HEK293 (cell line): ENCODE measurements around the gene NKAP.

Experiments used
- CTCF ChIA-PET: fragments of 350-600 bp; formaldehyde crosslinking; extraction: SDS; loops from one replicate; lab custom pipeline; 2021; ENCODE audit warnings: antibody characterized with exemption; lab: Yijun Ruan, JAX
- POLR2A ChIA-PET: fragments of 300-600 bp; formaldehyde crosslinking; extraction: SDS; loops from one replicate; lab custom pipeline; 2020; ENCODE audit warnings: antibody characterized with exemption, inconsistent platforms; lab: Yijun Ruan, JAX
- H3K27ac ChIP-seq: fragments of 200-500 bp; sonication (Bioruptor generic); 2 replicates; pipeline ENCODE4 v1.5.1; 2014; ENCODE audit warnings: low read depth, low read length, control low read depth, inconsistent platforms; ENCODE audit errors: extremely low read depth
- H3K36me3 ChIP-seq, 2 experiments: fragments of 200-500 bp in 1 of 2; sonication (Bioruptor generic) in 1 of 2; 1 replicate in 1 of 2; 2 replicates in 1 of 2; pipeline ENCODE4 v1.5.1; 2014 to 2017; ENCODE audit warnings: inconsistent platforms in 2 of 2, low read length in 2 of 2; ENCODE audit not compliant: control insufficient read depth in 2 of 2, insufficient read depth in 1 of 2
- H3K4me1 ChIP-seq: fragments of 200-500 bp; sonication (Bioruptor generic); 2 replicates; pipeline ENCODE4 v1.5.1; 2014; ENCODE audit warnings: mild to moderate bottlenecking, low read length, inconsistent platforms; ENCODE audit not compliant: control insufficient read depth, insufficient read depth
- H3K4me3 ChIP-seq: 2 replicates; pipeline ENCODE4 v1.5.1; 2011; ENCODE audit warnings: low read depth, mild to moderate bottlenecking, control low read depth, low read length, moderate library complexity
- H3K9me3 ChIP-seq: fragments of 200-500 bp; sonication (Bioruptor generic); 2 replicates; pipeline ENCODE4 v1.5.1; 2014; ENCODE audit warnings: low read depth, low read length, inconsistent platforms; ENCODE audit not compliant: control insufficient read depth, insufficient read depth
- KLF1 ChIP-seq: fragments of 450-650 bp; formaldehyde crosslinking; IDR thresholded peaks from 2 replicates; pipeline ENCODE4 v1.5.1; 2016; ENCODE audit warnings: missing biosample characterization, missing genetic modification characterization
- SCRT2 ChIP-seq: fragments of 450-650 bp; formaldehyde crosslinking; IDR thresholded peaks from 2 replicates; pipeline ENCODE4 v1.5.1; 2016; ENCODE audit warnings: missing biosample characterization, missing genetic modification characterization
- ZNF114 ChIP-seq: fragments of 450-650 bp; formaldehyde crosslinking; IDR thresholded peaks from 2 replicates; pipeline ENCODE4 v1.5.0; 2017; ENCODE audit warnings: missing biosample characterization, missing genetic modification characterization
- ZNF121 ChIP-seq: fragments of 450-650 bp; formaldehyde crosslinking; IDR thresholded peaks from 2 replicates; pipeline ENCODE4 v1.5.1; 2016; ENCODE audit warnings: missing biosample characterization, missing genetic modification characterization
- ZNF184 ChIP-seq: fragments of 450-650 bp; IDR thresholded peaks from 2 replicates; pipeline ENCODE4 v1.5.1; 2018; ENCODE audit warnings: missing biosample characterization, mild to moderate bottlenecking, missing genetic modification characterization
- ZNF311 ChIP-seq: fragments of 450-650 bp; formaldehyde crosslinking; IDR thresholded peaks from 2 replicates; pipeline ENCODE4 v1.5.1; 2017; ENCODE audit warnings: missing biosample characterization, missing genetic modification characterization, borderline replicate concordance
- ZNF555 ChIP-seq: fragments of 450-650 bp; formaldehyde crosslinking; conservative IDR thresholded peaks from 2 replicates; pipeline ENCODE4 v1.5.1; 2017; ENCODE audit warnings: missing biosample characterization, mild to moderate bottlenecking, missing genetic modification characterization, inconsistent platforms
- ZNF600 ChIP-seq: fragments of 450-650 bp; formaldehyde crosslinking; IDR thresholded peaks from 2 replicates; pipeline ENCODE4 v1.5.1; 2016; ENCODE audit warnings: missing biosample characterization, missing genetic modification characterization
- ZNF621 ChIP-seq: fragments of 450-650 bp; formaldehyde crosslinking; IDR thresholded peaks from 2 replicates; pipeline ENCODE4 v1.5.1; 2017; ENCODE audit warnings: missing biosample characterization, missing genetic modification characterization
- ZNF660 ChIP-seq: fragments of 450-650 bp; IDR thresholded peaks from 2 replicates; pipeline ENCODE4 v1.5.1; 2018; ENCODE audit warnings: missing biosample characterization, mild to moderate bottlenecking, missing genetic modification characterization
- TF ChIP-seq, protein P1 (sequence below): fragments of 450-650 bp; formaldehyde crosslinking; conservative IDR thresholded peaks from 2 replicates; pipeline ENCODE4 v1.5.1; 2016; ENCODE audit warnings: low read depth, missing biosample characterization, missing genetic modification characterization
- TF ChIP-seq, protein P2 (sequence below): fragments of 450-650 bp; formaldehyde crosslinking; IDR thresholded peaks from 2 replicates; pipeline ENCODE4 v1.5.1; 2016; ENCODE audit warnings: missing biosample characterization, missing genetic modification characterization
- TF ChIP-seq, protein P3 (sequence below): fragments of 450-650 bp; formaldehyde crosslinking; IDR thresholded peaks from 2 replicates; pipeline ENCODE4 v1.5.1; 2016; ENCODE audit warnings: missing biosample characterization, missing genetic modification characterization
- TF ChIP-seq, protein P4 (sequence below): fragments of 450-650 bp; formaldehyde crosslinking; IDR thresholded peaks from 2 replicates; pipeline ENCODE4 v1.5.1; 2016; ENCODE audit warnings: missing biosample characterization, missing genetic modification characterization, borderline replicate concordance
- TF ChIP-seq, protein P5 (sequence below): fragments of 450-650 bp; formaldehyde crosslinking; IDR thresholded peaks from 2 replicates; pipeline ENCODE4 v1.5.1; 2016; ENCODE audit warnings: missing biosample characterization, missing genetic modification characterization
- TF ChIP-seq, protein P6 (sequence below): fragments of 450-650 bp; formaldehyde crosslinking; IDR thresholded peaks from 2 replicates; pipeline ENCODE4 v1.5.1; 2016; ENCODE audit warnings: missing biosample characterization, missing genetic modification characterization, low read depth
- TF ChIP-seq, protein P7 (sequence below): fragments of 450-650 bp; formaldehyde crosslinking; IDR thresholded peaks from 2 replicates; pipeline ENCODE4 v1.5.1; 2017; ENCODE audit warnings: missing biosample characterization, mild to moderate bottlenecking, missing genetic modification characterization, moderate library complexity

NKAP gene

DNA sequence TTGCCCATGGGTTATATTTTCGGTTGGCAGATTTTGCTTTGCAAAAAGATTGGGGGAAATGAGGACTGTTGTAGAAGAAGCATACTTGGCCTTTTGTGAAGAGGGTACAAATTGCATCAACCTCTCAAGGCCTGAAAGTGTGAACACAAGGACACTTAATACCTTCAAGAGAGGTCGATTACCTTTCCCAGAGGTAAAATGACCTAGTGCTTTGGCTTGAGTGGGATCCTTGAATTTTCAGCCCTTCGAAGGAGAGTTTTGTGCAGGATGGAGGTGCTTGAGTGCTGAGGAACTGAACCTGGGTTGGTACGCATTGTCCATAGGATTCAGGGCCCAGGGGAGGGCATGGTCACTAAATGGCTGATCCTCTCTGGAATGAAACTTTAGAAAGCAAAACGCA lies 27.6 kb upstream of the NKAP start (continued):
- TF ChIP-seq, protein P1, sequence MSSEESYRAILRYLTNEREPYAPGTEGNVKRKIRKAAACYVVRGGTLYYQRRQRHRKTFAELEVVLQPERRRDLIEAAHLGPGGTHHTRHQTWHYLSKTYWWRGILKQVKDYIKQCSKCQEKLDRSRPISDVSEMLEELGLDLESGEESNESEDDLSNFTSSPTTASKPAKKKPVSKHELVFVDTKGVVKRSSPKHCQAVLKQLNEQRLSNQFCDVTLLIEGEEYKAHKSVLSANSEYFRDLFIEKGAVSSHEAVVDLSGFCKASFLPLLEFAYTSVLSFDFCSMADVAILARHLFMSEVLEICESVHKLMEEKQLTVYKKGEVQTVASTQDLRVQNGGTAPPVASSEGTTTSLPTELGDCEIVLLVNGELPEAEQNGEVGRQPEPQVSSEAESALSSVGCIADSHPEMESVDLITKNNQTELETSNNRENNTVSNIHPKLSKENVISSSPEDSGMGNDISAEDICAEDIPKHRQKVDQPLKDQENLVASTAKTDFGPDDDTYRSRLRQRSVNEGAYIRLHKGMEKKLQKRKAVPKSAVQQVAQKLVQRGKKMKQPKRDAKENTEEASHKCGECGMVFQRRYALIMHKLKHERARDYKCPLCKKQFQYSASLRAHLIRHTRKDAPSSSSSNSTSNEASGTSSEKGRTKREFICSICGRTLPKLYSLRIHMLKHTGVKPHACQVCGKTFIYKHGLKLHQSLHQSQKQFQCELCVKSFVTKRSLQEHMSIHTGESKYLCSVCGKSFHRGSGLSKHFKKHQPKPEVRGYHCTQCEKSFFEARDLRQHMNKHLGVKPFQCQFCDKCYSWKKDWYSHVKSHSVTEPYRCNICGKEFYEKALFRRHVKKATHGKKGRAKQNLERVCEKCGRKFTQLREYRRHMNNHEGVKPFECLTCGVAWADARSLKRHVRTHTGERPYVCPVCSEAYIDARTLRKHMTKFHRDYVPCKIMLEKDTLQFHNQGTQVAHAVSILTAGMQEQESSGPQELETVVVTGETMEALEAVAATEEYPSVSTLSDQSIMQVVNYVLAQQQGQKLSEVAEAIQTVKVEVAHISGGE (tag by site-specific recombination): no peak

DNA sequence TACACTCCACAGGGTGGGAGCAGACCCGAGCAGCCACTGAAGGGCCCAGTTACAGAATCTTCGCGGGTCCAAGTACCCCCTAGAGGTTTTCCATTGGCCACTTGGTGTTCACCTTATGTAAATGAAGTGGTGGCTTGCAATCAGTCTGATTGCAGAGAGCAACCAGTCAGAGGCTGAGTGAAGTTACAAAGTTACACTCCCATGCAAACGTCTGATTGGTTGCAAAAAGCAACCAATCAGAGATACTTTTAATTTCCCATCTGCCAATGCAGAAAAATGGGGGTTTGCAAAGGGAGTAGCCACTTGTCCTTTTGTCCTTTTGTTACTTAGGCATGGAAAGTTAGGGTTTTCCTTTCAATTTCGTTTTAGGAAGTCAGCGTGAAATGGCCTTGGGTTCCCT lies 27.0 kb upstream of the NKAP start:
- POLR2A ChIA-PET: no interaction called here
- Histone ChIP-seq H3K4me1 (no peaks in the 10 kb centered on the region), H3K27ac (no peak overlapping the region), H3K9me3 (no peaks in the 10 kb centered on the region), H3K36me3 (no peaks in the 10 kb centered on the region), H3K4me3 (no peak overlapping the region)
- CTCF ChIA-PET: no interaction called here
- TF ChIP-seq, protein P2, sequence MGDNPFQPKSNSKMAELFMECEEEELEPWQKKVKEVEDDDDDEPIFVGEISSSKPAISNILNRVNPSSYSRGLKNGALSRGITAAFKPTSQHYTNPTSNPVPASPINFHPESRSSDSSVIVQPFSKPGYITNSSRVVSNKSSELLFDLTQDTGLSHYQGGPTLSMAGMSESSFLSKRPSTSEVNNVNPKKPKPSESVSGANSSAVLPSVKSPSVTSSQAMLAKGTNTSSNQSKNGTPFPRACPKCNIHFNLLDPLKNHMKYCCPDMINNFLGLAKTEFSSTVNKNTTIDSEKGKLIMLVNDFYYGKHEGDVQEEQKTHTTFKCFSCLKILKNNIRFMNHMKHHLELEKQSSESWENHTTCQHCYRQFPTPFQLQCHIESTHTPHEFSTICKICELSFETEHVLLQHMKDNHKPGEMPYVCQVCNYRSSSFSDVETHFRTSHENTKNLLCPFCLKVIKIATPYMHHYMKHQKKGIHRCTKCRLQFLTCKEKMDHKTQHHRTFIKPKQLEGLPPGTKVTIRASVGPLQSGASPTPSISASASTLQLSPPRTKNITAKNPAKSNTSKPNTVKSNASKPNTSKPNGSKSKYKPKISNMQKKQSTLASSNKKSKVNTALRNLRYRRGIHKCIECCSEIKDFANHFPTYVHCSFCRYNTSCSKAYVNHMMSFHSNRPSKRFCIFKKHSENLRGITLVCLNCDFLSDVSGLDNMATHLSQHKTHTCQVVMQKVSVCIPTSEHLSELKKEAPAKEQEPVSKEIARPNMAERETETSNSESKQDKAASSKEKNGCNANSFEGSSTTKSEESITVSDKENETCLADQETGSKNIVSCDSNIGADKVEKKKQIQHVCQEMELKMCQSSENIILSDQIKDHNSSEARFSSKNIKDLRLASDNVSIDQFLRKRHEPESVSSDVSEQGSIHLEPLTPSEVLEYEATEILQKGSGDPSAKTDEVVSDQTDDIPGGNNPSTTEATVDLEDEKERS (tag by site-specific recombination): no peak
- TF ChIP-seq ZNF311: no peak
- TF ChIP-seq ZNF121 (tag by site-specific recombination): no peak
- TF ChIP-seq ZNF621 (tag by site-specific recombination): no peak
- TF ChIP-seq KLF1 (tag by site-specific recombination): no peak
- TF ChIP-seq, protein P3, sequence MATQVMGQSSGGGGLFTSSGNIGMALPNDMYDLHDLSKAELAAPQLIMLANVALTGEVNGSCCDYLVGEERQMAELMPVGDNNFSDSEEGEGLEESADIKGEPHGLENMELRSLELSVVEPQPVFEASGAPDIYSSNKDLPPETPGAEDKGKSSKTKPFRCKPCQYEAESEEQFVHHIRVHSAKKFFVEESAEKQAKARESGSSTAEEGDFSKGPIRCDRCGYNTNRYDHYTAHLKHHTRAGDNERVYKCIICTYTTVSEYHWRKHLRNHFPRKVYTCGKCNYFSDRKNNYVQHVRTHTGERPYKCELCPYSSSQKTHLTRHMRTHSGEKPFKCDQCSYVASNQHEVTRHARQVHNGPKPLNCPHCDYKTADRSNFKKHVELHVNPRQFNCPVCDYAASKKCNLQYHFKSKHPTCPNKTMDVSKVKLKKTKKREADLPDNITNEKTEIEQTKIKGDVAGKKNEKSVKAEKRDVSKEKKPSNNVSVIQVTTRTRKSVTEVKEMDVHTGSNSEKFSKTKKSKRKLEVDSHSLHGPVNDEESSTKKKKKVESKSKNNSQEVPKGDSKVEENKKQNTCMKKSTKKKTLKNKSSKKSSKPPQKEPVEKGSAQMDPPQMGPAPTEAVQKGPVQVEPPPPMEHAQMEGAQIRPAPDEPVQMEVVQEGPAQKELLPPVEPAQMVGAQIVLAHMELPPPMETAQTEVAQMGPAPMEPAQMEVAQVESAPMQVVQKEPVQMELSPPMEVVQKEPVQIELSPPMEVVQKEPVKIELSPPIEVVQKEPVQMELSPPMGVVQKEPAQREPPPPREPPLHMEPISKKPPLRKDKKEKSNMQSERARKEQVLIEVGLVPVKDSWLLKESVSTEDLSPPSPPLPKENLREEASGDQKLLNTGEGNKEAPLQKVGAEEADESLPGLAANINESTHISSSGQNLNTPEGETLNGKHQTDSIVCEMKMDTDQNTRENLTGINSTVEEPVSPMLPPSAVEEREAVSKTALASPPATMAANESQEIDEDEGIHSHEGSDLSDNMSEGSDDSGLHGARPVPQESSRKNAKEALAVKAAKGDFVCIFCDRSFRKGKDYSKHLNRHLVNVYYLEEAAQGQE (tag by site-specific recombination): no peak
- no peak for TF ChIP-seq ZNF660
- TF ChIP-seq, protein P4, sequence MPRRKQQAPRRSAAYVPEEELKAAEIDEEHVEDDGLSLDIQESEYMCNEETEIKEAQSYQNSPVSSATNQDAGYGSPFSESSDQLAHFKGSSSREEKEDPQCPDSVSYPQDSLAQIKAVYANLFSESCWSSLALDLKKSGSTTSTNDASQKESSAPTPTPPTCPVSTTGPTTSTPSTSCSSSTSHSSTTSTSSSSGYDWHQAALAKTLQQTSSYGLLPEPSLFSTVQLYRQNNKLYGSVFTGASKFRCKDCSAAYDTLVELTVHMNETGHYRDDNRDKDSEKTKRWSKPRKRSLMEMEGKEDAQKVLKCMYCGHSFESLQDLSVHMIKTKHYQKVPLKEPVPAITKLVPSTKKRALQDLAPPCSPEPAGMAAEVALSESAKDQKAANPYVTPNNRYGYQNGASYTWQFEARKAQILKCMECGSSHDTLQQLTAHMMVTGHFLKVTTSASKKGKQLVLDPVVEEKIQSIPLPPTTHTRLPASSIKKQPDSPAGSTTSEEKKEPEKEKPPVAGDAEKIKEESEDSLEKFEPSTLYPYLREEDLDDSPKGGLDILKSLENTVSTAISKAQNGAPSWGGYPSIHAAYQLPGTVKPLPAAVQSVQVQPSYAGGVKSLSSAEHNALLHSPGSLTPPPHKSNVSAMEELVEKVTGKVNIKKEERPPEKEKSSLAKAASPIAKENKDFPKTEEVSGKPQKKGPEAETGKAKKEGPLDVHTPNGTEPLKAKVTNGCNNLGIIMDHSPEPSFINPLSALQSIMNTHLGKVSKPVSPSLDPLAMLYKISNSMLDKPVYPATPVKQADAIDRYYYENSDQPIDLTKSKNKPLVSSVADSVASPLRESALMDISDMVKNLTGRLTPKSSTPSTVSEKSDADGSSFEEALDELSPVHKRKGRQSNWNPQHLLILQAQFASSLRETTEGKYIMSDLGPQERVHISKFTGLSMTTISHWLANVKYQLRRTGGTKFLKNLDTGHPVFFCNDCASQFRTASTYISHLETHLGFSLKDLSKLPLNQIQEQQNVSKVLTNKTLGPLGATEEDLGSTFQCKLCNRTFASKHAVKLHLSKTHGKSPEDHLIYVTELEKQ (tag by site-specific recombination): no peak
- TF ChIP-seq, protein P5, sequence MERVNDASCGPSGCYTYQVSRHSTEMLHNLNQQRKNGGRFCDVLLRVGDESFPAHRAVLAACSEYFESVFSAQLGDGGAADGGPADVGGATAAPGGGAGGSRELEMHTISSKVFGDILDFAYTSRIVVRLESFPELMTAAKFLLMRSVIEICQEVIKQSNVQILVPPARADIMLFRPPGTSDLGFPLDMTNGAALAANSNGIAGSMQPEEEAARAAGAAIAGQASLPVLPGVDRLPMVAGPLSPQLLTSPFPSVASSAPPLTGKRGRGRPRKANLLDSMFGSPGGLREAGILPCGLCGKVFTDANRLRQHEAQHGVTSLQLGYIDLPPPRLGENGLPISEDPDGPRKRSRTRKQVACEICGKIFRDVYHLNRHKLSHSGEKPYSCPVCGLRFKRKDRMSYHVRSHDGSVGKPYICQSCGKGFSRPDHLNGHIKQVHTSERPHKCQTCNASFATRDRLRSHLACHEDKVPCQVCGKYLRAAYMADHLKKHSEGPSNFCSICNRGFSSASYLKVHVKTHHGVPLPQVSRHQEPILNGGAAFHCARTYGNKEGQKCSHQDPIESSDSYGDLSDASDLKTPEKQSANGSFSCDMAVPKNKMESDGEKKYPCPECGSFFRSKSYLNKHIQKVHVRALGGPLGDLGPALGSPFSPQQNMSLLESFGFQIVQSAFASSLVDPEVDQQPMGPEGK (tag by site-specific recombination): no peak
- TF ChIP-seq, protein P6, sequence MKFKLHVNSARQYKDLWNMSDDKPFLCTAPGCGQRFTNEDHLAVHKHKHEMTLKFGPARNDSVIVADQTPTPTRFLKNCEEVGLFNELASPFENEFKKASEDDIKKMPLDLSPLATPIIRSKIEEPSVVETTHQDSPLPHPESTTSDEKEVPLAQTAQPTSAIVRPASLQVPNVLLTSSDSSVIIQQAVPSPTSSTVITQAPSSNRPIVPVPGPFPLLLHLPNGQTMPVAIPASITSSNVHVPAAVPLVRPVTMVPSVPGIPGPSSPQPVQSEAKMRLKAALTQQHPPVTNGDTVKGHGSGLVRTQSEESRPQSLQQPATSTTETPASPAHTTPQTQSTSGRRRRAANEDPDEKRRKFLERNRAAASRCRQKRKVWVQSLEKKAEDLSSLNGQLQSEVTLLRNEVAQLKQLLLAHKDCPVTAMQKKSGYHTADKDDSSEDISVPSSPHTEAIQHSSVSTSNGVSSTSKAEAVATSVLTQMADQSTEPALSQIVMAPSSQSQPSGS (tag by site-specific recombination): no peak
- no peak for TF ChIP-seq ZNF555 (tag by site-specific recombination)
- no peak for TF ChIP-seq ZNF600
- no peak for TF ChIP-seq SCRT2 (tag by site-specific recombination)
- no peak for TF ChIP-seq ZNF114 (tag by site-specific recombination)
- no peak for TF ChIP-seq ZNF184 (tag by site-specific recombination)
- TF ChIP-seq, protein P7, sequence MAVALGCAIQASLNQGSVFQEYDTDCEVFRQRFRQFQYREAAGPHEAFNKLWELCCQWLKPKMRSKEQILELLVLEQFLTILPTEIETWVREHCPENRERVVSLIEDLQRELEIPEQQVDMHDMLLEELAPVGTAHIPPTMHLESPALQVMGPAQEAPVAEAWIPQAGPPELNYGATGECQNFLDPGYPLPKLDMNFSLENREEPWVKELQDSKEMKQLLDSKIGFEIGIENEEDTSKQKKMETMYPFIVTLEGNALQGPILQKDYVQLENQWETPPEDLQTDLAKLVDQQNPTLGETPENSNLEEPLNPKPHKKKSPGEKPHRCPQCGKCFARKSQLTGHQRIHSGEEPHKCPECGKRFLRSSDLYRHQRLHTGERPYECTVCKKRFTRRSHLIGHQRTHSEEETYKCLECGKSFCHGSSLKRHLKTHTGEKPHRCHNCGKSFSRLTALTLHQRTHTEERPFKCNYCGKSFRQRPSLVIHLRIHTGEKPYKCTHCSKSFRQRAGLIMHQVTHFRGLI (tag by site-specific recombination): no peak
